OCI-M2 (cell line): ENCODE measurements around the gene DIPK1B.
"Not testable (repeated sequence)": the region's sequence is repeated elsewhere in the genome, so short reads cannot be mapped to it uniquely, and the experiment has no call there.

Experiments used
- DNase-seq: peaks from one replicate; lab custom pipeline; 2025; ENCODE audit not compliant: unreplicated experiment; lab: John Stamatoyannopoulos, UW

Gene DIPK1B

DNA sequence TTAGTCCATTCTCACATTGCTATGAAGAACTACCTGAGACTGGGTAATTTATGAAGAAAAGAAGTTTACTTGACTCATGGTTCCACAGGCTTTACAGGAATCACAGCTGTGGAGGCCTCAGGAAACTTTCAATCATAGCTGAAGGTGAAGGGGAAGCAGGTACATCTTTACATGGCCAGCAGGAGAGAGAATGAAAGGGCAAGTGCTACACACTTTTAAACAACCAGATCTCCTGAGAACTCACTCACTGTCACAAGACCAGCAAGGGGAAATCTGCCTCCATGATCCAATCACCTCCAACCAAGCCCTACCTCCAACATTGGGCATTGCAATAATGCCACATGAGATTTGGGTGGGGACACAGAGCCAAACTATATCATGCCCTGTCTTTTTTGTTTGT lies 39.4 kb downstream of the DIPK1B start:
- no peak for DNase-seq

DNA sequence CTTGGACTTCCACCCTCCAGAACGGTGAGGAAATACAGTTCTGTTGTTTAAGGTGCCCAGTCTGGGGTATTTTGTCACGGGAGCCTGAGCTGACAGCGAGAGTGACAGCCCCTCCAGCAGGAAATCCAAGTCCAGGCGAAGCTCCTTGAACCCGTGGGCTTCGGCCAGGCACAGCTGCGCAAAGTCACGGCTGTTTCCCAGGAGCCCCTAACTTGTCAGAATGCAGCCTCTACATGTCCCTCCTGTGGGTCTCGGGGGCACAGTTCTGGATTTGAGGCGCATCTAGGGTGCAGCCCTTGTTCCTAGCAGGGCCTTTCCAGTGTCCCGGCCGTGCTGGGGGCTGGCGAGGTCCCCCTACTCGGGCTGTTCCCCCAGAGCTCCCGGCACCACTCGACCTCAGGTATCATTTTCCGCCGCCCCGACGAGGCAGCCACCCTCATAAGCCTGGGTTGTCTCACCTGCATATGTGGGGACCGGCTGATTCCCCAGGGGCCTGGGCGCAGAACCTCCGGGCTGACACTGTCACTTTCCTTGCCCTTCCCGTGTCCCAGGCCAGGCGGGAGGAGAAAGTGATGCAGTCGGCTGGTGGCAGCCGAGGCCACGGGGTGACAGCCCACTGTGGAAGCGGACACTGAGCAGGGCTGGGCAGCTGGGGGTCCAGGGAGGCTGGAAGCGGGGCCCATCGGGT lies 41.1 kb downstream of the DIPK1B start:
- DNase-seq: no peak

DNA sequence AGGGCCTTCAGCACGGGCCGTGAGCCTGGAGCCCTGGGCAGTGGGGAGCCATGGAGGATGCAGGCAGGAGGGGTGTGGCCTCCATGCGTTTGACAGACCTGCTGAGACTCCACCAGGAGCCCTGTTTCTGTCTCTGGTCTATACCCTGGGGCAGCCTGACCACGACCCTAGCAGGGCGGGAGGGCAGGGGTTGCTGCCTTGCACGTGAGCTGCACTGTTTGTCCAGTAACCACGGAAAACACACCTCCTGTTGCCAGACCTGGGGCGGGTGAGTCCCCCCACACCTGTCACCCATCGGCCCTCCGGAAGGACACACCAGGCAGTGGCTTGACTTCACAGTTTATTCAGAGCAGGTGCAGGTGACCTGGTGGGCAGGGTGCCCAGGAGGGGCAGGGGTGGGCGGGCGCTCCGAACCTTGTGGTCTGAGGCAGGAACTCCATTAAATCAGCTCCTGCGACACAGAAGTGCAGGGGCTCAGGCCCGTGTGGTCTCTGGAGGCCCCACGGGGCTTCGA lies 41.7 kb downstream of the DIPK1B start:
- no peak for DNase-seq

DNA sequence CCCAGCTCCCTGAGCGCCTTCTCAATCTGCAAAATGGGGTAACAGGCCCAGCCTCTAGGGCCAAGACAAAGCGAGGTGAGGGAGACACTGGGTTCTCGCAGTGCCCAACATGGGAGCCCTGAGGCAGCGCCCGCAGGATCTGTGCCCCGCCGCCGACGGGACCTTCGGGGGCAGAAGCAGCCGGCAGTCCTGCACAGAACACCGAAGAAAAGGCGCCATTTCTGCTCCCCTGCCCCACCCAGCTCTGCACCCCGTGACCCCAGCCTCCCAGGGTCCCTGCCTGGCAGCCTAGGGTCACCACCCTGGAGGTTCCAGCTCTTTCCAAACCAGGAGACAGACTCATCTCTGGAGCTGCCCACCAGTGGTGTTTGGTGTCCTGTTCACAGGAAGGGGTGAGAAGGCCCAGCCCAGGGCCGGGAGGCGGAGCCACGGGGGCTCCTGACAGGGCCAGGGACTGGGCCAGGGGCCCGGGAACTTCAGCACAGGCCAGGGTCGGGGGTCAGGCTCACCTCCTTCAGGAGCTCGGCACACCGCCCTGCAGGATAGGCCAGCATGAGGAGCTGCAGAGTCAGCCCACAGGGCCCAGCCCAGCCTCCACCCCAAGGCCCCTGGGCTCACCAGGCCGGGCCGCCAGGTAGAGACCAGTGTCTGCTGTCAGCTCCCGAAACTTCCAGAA lies 42.4 kb downstream of the DIPK1B start:
- no peak for DNase-seq

DNA sequence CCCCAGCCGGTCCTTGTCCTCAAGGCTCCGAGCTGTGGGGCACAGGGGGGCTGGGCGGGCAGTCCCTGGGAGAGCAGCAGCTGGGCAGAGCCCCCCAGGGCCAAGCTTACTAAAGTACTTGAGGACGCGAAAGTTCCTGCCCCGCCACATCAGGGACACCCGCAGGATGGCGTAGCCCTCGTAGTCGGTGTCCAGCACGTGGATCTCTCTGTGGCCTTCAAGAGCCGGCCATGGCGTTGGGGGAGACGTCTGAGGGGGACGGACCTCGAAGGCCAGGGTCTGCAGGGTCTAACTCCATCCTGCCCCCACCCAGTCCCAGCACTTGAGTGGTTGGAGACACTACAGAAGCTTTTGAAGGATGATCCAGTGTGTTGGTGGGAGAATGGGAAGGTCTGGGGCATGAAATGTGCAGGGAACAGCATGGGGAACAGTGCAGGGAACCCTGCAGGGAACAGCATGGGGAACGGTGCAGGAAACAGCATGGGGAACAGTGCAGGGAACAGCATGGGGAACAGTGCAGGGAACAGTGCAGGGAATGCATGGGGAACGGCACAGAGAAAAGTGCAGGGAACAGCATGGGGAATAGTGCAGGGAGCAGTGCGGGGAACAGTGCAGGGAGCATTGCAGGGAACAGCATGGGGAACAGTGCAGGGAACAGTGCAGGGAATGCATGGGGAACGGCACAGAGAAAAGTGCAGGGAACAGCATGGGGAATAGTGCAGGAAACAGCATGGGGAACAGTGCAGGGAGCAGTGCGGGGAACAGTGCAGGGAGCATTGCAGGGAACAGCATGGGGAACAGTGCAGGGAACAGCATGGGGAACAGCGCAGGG lies 43.1 kb downstream of the DIPK1B start:
- not testable (repeated sequence) for DNase-seq

DNA sequence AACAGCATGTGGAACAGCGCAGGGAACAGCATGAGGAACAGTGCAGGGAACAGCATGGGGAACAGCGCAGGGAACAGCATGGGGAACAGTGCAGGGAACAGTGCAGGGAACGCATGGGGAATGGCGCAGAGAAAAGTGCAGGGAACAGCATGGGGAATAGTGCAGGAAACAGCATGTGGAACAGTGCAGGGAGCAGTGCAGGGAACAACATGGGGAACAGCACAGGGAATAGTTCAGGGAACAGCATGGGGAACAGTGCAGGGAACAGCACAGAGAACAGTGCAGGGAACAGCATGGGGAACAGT lies 43.7 kb downstream of the DIPK1B start:
- DNase-seq: no peak

DNA sequence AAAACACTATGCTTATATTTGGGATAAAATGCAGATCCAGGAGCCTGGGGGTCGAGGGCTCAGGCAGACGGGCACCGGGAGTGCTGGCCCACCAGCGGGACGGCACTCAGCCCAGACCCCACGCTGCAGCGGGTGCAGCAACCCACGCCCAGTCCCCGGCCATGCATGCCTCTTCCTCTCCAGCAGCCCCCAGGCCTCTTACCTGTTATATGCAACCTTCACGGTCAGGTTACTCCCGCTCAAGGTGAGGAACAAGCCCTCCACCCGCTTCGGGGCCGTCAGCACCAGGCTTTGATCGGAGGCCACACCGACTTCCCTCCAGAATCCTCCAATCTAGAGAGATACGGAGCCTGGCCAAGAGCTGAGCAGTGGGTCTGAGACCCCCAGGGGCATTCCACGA lies 44.5 kb downstream of the DIPK1B start:
- DNase-seq: no peak

DNA sequence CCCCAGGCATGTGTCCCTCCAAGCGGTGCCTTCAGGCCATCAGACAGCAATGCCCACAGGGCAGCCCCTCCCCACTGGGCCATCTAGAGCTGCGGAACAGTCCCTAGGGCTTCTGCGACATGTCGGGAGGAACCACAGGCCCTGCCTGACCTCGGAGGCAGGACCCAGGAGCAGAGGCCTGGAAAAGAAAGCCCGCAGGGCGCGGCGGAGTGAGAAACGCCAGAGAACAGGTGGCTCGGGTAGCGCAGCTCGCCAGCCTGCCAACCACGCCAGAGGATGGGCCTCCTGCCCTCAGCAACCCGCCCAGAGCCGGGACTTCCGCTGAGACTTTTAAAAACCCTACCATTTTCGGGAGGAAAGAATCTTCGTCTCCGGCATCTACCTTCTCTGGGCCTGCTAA lies 45.0 kb downstream of the DIPK1B start:
- no peak for DNase-seq

DNA sequence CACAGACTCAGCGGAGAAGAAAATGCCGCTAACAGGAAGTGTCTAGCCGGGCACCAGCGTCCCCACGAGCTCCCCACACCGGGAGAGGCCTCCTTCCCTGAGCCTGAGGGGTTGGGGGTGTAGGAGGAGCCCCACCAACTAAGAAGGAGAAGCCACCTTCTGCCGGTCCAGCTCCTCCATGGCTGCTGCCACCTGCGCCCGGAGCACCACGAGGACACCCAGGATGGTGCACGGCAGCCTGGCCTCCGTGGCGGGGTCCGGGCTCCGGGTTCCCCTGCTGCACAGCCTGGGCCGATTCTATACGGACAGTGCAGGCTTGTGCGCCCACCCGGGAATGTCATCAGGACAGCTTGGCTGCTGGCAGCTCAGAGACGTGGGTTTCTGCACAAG lies 45.4 kb downstream of the DIPK1B start:
- no peak for DNase-seq

DNA sequence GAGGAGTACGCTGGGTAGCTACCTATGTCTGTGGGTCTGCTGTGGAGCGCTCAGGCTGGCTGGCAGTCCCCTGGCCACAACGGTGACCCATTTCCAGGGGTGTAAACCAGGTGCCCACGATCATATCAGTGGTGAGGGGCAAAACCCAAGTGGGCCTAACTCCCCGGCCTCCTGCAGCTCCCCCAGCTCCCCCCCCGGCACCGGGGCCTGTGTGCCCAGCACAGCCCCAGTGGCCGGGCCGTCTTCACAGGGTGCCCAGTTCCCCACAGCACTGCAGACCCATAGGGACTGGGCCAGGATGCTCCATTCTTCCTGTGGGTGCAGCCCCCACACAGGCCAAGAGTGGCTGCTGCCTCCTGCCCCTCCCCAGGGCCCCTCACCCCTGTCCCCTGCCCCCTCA lies 46.6 kb downstream of the DIPK1B start:
- DNase-seq: no peak

DNA sequence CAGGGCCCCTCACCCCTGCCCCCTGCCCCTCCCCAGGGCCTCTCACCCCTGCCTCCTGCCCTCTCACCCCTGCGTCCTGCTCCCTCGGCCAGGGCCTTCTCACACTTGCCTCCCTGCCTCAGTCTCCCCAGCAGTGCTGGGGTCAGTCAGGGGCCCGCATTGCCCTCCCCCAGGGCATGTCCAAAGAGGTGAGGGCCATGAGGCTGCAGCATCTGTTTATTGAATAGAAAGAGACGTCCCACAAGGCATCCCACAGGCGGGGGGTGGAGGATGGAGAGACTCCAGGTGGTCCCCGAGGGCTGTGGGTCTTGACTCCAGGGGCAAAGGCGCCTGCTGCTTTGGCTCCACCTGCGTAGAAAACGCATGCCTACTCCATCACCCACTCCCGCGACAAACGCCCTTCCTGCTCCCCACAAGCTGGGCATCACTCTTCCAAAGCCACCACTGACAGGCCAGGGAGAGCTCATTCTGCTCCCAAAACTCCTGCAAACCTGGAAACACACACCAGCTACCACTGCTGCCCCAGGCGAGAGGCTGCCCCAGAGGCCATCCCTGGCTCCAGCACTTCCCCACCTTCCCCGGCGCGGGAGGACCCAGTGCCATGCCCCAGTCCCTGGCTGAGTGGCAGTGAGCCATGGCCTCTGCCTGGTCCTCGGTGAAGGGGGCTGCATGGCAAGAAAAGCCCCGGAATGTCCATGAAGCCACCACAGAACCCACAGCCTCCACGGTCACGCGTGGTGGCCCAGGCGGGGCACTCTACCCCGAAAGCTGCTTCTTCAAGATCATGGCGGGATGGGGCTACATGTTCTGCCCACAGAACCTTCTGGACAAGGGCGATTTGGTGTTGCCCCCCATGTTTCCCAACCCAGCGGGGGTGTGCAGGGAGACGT lies 47.3 kb downstream of the DIPK1B start:
- no peak for DNase-seq

DNA sequence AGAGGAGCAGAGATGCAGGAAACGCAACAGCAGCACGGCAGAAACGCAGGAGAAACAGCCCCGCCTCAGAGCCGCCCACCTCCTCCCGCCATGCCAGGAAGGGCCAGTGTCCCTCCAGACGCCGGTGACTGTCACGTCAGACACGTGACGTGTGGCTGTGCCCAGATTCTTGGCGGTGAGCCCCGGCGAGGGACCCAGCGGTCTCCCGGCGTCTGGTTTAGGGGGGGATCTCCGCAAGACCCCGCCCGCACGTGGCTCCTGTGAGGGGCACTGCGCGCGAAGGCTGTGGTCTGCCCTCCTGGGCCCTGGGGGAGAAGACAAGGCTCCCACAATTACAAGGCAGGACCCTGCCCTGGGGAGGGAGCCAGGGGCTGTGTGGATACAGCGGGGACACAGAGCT lies 48.1 kb downstream of the DIPK1B start:
- no peak for DNase-seq

DNA sequence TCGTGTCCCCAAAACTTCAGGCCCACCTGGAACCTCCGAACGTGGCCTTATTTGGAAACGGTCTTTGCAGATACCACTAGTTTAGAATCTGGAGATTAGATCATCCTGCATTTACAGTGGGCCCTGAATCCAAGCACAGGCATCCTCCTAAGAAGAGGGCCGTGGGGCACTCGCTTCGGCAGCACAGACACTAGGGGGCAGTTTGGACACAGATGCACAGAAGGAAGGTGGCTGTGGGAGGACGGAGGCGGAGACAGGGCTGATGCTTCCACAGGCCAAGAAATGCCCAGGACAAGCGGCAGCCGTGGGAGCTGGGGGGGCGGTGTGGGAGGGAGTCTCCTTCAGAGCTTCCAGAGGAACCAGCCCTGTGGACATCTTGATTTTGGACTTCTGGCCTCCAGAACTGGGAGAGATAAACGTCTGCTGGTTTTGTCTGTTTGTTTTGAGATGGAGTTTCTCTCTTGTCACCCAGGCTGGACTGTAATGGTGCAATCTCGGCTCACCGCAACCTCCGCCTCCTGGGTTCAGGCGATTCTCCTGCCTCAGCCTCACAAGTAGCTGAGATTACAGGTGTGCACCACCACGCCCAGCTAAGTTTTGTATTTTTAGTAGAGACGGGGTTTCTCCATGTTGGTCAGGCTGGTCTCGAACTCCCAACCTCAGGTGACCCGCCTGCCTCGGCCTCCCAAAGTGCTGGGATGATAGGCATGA lies 48.6 kb downstream of the DIPK1B start:
- not testable (repeated sequence) for DNase-seq

DNA sequence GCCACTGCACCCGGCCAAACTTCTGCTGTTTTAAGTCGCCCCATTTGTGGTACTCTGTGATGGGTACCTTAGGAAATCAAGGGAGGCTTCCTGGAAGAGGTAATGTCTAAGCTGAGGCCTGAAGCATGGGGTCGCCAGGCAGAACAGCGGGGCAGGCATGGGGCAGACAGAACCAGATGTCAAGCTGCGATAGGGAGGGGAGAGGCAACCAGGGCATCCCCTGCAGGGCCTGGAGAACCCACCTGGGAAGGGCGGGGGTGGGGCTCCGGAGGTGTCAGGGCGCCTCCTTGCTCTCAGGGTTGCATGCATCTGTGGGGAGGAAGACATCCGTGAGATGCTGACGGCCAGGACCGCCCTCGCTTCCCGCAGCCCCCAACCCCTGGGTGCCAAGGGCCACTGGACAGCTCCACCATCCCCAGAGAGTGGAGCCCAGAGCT lies 49.2 kb downstream of the DIPK1B start:
- no peak for DNase-seq

DNA sequence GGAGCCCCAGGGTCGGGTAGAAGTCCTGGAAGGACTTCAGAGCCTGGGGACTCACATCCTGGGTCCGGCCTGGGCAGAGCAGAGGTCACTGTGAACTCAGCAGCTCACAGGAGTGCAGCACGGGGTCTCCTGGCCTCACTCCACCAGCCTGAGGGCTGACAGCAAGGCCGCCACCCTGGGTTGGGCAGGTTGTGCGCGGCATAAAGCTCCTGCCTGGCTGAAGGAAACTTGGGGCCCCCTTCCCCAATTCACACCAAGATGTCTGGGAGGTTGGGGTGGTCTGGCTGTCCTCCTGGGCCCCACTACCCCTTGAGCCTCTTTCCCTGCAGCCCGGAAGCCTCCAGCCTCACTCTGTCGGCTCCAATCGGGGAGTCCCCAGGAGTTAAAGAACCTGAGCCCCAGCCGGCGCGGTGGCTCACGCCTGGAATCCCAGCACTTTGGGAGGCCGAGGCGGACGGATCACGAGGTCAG lies 49.9 kb downstream of the DIPK1B start:
- no peak for DNase-seq

DNA sequence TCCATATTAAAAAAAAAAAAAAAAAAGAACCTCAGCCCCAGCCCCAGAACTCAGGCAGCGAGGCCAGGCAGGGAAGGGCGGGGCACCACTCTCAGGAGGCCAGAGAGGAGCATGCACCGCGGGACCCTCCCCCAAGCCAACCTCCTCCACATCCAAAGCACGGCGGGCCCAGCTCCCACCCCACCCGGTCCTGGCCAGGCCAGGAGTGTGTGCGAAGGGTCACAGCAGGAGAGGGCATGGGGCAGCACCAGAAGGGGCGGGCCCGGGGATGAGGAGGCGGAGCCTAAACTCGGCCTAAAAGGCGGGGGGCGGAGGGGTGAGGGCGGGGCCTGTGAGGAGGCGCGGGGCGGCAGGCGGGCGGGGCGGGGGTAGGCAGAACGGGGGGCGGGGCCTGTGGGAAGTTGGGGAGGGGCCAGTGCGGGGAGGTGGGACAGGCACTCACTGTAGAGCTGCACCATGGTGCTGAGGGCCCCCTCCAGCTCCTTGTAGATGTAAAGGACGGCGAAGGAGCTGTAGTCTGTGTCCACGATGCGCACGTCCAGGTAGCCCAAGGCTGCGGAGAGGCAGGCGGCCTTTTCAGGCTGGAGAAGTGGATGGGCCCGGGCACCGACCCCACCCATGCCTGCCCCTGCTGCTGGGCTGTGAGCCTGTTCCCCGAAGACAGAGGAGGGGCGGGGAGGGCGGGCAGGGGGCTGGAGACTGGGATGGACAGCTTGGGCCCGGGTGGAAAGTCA lies 50.7 kb downstream of the DIPK1B start:
- no peak for DNase-seq

DNA sequence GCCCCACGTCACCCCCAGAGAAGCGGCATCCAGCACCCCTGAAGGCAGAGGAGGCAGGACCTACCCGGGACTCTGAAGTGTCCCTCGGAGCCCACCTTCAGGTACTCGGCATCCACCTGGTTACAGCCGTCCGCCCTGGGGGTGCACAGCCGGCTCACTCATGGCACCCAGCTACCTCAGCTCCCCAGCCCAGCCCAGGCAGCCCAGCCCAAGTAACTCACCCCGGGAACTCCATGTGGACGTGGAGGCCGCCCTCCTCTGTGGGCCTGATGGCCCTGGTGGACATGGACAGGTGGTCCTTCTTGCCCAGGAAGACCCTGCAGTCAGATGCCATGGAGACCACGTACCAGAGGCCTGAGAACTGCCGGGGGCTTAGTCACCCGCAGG lies 51.3 kb downstream of the DIPK1B start:
- DNase-seq: no peak

DNA sequence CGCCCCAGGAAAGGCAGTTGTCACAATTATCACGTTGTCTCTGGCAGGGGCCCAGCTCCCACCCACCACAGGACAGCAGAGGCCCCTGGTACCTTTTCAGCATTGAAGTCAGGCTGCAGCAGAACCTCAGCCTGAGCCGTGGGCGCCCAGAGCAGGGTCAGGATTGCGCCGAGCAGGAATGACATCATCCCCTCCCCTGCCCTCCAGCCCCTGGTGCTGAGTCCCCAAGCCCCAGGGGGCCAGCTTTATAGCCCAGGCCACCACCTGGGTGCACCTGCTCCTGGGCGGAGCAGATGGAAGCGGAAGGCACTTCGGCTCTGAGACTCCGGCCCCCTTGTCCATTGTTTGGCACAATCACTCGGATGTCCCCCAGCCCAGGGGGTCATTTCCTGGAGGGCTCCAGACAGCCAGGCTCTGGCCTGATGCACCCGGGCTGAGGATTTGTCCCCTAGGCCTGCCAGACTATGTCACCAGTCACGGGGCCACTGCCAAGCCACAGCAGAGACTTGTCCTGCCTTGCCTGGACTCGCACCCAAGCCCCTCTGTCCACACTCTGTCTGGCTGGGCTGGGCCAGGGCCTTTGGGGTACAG lies 52.0 kb downstream of the DIPK1B start, which contains the start of gene LCN15:
Gene LCN15 (minus strand): TSS at position 218 of the 591 bp plus-strand sequence. CDS start 30 bp downstream, at position 188.
- DNase-seq: no peak

DNA sequence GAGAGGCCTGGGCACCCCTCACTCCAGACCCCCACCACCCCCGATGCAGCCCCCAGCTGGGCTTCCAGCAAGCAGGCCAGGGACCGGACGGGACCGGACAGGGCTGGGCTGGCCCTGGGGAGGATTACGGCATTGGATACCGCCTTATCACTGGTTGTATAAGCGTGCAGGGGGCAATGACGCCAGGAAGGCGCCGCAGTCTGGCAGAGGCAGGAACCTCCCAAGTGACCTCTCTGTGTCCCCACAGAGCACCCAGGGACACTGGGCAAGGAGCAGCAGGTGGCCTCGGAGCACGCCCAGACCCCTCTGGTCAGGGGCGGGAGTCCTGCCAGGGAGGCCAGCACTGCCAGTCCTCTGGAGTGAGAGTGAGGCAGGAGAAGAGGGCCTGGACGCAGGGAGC lies 52.7 kb downstream of the DIPK1B start:
- DNase-seq: no peak
